ENCODE results near the gene PREX1.
"Not testable (repeated sequence)": the region's sequence is repeated elsewhere in the genome, so short reads cannot be mapped to it uniquely, and the experiment has no call there.

The PREX1 gene

GRCh38 chr20:48756774-48757173 lies 71.0 kb downstream of the PREX1 start:
- DNase-seq (ENCODE audit: low spot score); H2BK15ac ChIP-seq (ENCODE audit: low read length); H3K9ac ChIP-seq (ENCODE audit: low read depth, low read length, poor library complexity); H4K8ac ChIP-seq (ENCODE audit: low read depth, low read length); H3K79me1 ChIP-seq (ENCODE audit: low read depth, low read length); H2AFZ ChIP-seq (ENCODE audit: low read length); H3K23ac ChIP-seq (ENCODE audit: low read depth, low read length, poor library complexity); H2BK120ac ChIP-seq (ENCODE audit: low read depth, low read length); H3K27ac ChIP-seq (replicated peaks; ENCODE audit: low read length); H2AK5ac ChIP-seq (ENCODE audit: low read depth, low read length); H3K4ac ChIP-seq (ENCODE audit: low read length); H3K18ac ChIP-seq (ENCODE audit: low read length); H3K14ac ChIP-seq (ENCODE audit: low read length); H4K91ac ChIP-seq (ENCODE audit: low read depth, low read length, poor library complexity); H3K4me3 ChIP-seq (ENCODE audit: low read length in 2 of 2); H3K4me2 ChIP-seq (ENCODE audit: insufficient read depth, low read length, poor library complexity, severe bottlenecking); H2BK12ac ChIP-seq (ENCODE audit: low read length); H2BK5ac ChIP-seq (ENCODE audit: low read length): not testable (repeated sequence)
- no CpG with 5 or more reads among the region's 6 CpGs for WGBS, 2 donors (ENCODE audit: extremely low coverage in 2 of 2, insufficient read length in 2 of 2, insufficient replicate concordance in 1 of 2)
- H3K27me3 ChIP-seq (ENCODE audit: control insufficient read depth in 3 of 3, insufficient read depth in 3 of 3, low read depth in 1 of 3, low read length in 3 of 3): peaks cover 0 to 25% (median 0%) of the 10 kb centered on the region in 3 experiments
- peaks cover 9 to 23% of the 10 kb centered on the region in 2 donors for H3K4me1 ChIP-seq (ENCODE audit: control insufficient read depth in 2 of 2, insufficient read depth in 1 of 2, low read depth in 1 of 2, low read length in 2 of 2)
- peaks cover 8 to 29% of the 10 kb centered on the region in 2 donors for H3K9me3 ChIP-seq (replicated peaks in 1 of 2; ENCODE audit: control insufficient read depth in 2 of 2, insufficient read depth in 1 of 2, low read depth in 1 of 2, low read length in 2 of 2)
- peaks cover 0 to 45% of the 10 kb centered on the region in 2 donors for H3K36me3 ChIP-seq (replicated peaks in 1 of 2; ENCODE audit: control insufficient read depth in 2 of 2, insufficient read depth in 2 of 2, low read length in 2 of 2)

- H2BK15ac ChIP-seq (ENCODE audit: low read length): no peak overlapping the region
- H3K4me2 ChIP-seq (ENCODE audit: insufficient read depth, low read length, poor library complexity, severe bottlenecking): no peak overlapping the region
- H3K27me3 ChIP-seq (ENCODE audit: control insufficient read depth in 3 of 3, insufficient read depth in 3 of 3, low read depth in 1 of 3, low read length in 3 of 3): peaks cover 0 to 35% (median 0%) of the 10 kb centered on the region in 3 experiments
- H3K27ac ChIP-seq (replicated peaks; ENCODE audit: low read length): no peak overlapping the region
- no peak overlapping the region for H2AK5ac ChIP-seq (ENCODE audit: low read depth, low read length)
- no peak overlapping the region for H3K18ac ChIP-seq (ENCODE audit: low read length)
- H2BK120ac ChIP-seq (ENCODE audit: low read depth, low read length): no peak overlapping the region
- H3K4me3 ChIP-seq (ENCODE audit: low read length in 2 of 2): no peak overlapping the region
- DNase-seq (ENCODE audit: low spot score): no peak
- H4K91ac ChIP-seq (ENCODE audit: low read depth, low read length, poor library complexity): no peak overlapping the region
- H3K4me1 ChIP-seq (ENCODE audit: control insufficient read depth in 2 of 2, insufficient read depth in 1 of 2, low read depth in 1 of 2, low read length in 2 of 2): peaks cover 15 to 24% of the 10 kb centered on the region in 2 donors
- peaks cover 8 to 37% of the 10 kb centered on the region in 2 donors for H3K9me3 ChIP-seq (replicated peaks in 1 of 2; ENCODE audit: control insufficient read depth in 2 of 2, insufficient read depth in 1 of 2, low read depth in 1 of 2, low read length in 2 of 2)
- no peak overlapping the region for H3K9ac ChIP-seq (ENCODE audit: low read depth, low read length, poor library complexity)
- no peak overlapping the region for H3K14ac ChIP-seq (ENCODE audit: low read length)
- no CpG with 5 or more reads among the region's 8 CpGs for WGBS, 2 donors (ENCODE audit: extremely low coverage in 2 of 2, insufficient read length in 2 of 2, insufficient replicate concordance in 1 of 2)
- no peak overlapping the region for H2BK12ac ChIP-seq (ENCODE audit: low read length)
- H3K4ac ChIP-seq (ENCODE audit: low read length): no peak overlapping the region
- H3K79me1 ChIP-seq (ENCODE audit: low read depth, low read length): peaks cover 2% of the 10 kb centered on the region
- H3K23ac ChIP-seq (ENCODE audit: low read depth, low read length, poor library complexity): no peak overlapping the region
- no peak overlapping the region for H2BK5ac ChIP-seq (ENCODE audit: low read length)
- H2AFZ ChIP-seq (ENCODE audit: low read length): no peak overlapping the region
- H3K36me3 ChIP-seq (replicated peaks in 1 of 2; ENCODE audit: control insufficient read depth in 2 of 2, insufficient read depth in 2 of 2, low read length in 2 of 2): peaks cover 0 to 45% of the 10 kb centered on the region in 2 donors
- H4K8ac ChIP-seq (ENCODE audit: low read depth, low read length): no peak overlapping the region
Observed at GRCh38 chr20:48754292-48754691, 73.5 kb downstream of the PREX1 start.

DNA sequence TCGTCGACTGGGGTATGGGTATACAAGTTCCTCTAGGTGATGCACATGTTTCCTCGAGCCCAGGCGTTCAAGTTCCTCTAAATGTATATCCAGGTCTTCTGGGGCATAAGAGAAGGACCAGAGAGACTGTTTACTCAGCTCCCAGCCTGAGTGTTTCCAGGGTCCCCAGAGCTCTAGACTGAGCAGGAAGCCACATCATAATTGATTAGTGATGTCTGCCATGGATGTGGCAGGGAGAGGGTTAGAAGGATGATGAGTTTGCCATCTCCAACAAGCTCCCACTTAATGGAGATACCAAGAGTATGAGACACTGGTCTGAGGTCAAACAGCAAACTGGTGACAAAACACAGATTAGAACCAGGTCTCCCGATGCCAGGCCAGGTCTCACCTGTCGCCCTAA lies 74.8 kb downstream of the PREX1 start:
- no CpG with 5 or more reads among the region's 6 CpGs for WGBS, 2 donors (ENCODE audit: extremely low coverage in 2 of 2, insufficient read length in 2 of 2, insufficient replicate concordance in 1 of 2)
- H3K9me3 ChIP-seq (replicated peaks in 1 of 2; ENCODE audit: control insufficient read depth in 2 of 2, insufficient read depth in 1 of 2, low read depth in 1 of 2, low read length in 2 of 2): peaks cover 8 to 37% of the 10 kb centered on the region in 2 donors
- peaks cover 12 to 26% of the 10 kb centered on the region in 2 donors for H3K4me1 ChIP-seq (ENCODE audit: control insufficient read depth in 2 of 2, insufficient read depth in 1 of 2, low read depth in 1 of 2, low read length in 2 of 2)
- H2AK5ac ChIP-seq (ENCODE audit: low read depth, low read length): no peak overlapping the region
- H3K9ac ChIP-seq (ENCODE audit: low read depth, low read length, poor library complexity): no peak overlapping the region
- no peak overlapping the region for H2AFZ ChIP-seq (ENCODE audit: low read length)
- H3K27me3 ChIP-seq (ENCODE audit: control insufficient read depth in 3 of 3, insufficient read depth in 3 of 3, low read depth in 1 of 3, low read length in 3 of 3): peaks cover 0 to 42% (median 0%) of the 10 kb centered on the region in 3 experiments
- H4K91ac ChIP-seq (ENCODE audit: low read depth, low read length, poor library complexity): no peak overlapping the region
- no peak overlapping the region for H2BK120ac ChIP-seq (ENCODE audit: low read depth, low read length)
- H3K4me2 ChIP-seq (ENCODE audit: insufficient read depth, low read length, poor library complexity, severe bottlenecking): no peak overlapping the region
- no peak overlapping the region for H2BK12ac ChIP-seq (ENCODE audit: low read length)
- H2BK15ac ChIP-seq (ENCODE audit: low read length): no peak overlapping the region
- no peak overlapping the region for H4K8ac ChIP-seq (ENCODE audit: low read depth, low read length)
- no peak overlapping the region for H3K18ac ChIP-seq (ENCODE audit: low read length)
- no peak overlapping the region for H3K23ac ChIP-seq (ENCODE audit: low read depth, low read length, poor library complexity)
- peaks cover 2% of the 10 kb centered on the region for H3K79me1 ChIP-seq (ENCODE audit: low read depth, low read length)
- DNase-seq (ENCODE audit: low spot score): no peak
- no peak overlapping the region for H3K14ac ChIP-seq (ENCODE audit: low read length)
- H3K27ac ChIP-seq (replicated peaks; ENCODE audit: low read length): no peak overlapping the region
- peaks cover 0 to 35% of the 10 kb centered on the region in 2 donors for H3K36me3 ChIP-seq (replicated peaks in 1 of 2; ENCODE audit: control insufficient read depth in 2 of 2, insufficient read depth in 2 of 2, low read length in 2 of 2)
- no peak overlapping the region for H3K4me3 ChIP-seq (ENCODE audit: low read length in 2 of 2)
- no peak overlapping the region for H3K4ac ChIP-seq (ENCODE audit: low read length)
- H2BK5ac ChIP-seq (ENCODE audit: low read length): no peak overlapping the region

- WGBS, 2 donors (ENCODE audit: extremely low coverage in 2 of 2, insufficient read length in 2 of 2, insufficient replicate concordance in 1 of 2): no CpG with 5 or more reads among the region's 4 CpGs
- no peak overlapping the region for H3K18ac ChIP-seq (ENCODE audit: low read length)
- no peak overlapping the region for H2BK5ac ChIP-seq (ENCODE audit: low read length)
- peaks cover 4% of the 10 kb centered on the region for H3K79me1 ChIP-seq (ENCODE audit: low read depth, low read length)
- H3K9ac ChIP-seq (ENCODE audit: low read depth, low read length, poor library complexity): no peak overlapping the region
- H2BK15ac ChIP-seq (ENCODE audit: low read length): no peak overlapping the region
- H3K4me1 ChIP-seq (ENCODE audit: control insufficient read depth in 2 of 2, insufficient read depth in 1 of 2, low read depth in 1 of 2, low read length in 2 of 2): peaks cover 14 to 33% of the 10 kb centered on the region in 2 donors
- peaks cover 8 to 33% of the 10 kb centered on the region in 2 donors for H3K9me3 ChIP-seq (replicated peaks in 1 of 2; ENCODE audit: control insufficient read depth in 2 of 2, insufficient read depth in 1 of 2, low read depth in 1 of 2, low read length in 2 of 2)
- no peak overlapping the region for H2AFZ ChIP-seq (ENCODE audit: low read length)
- H3K23ac ChIP-seq (ENCODE audit: low read depth, low read length, poor library complexity): no peak overlapping the region
- H3K4me3 ChIP-seq (ENCODE audit: low read length in 2 of 2): no peak overlapping the region
- H4K8ac ChIP-seq (ENCODE audit: low read depth, low read length): no peak overlapping the region
- no peak overlapping the region for H2BK120ac ChIP-seq (ENCODE audit: low read depth, low read length)
- H2AK5ac ChIP-seq (ENCODE audit: low read depth, low read length): no peak overlapping the region
- H3K27me3 ChIP-seq (ENCODE audit: control insufficient read depth in 3 of 3, insufficient read depth in 3 of 3, low read depth in 1 of 3, low read length in 3 of 3): peaks cover 0 to 46% (median 0%) of the 10 kb centered on the region in 3 experiments
- no peak for DNase-seq (ENCODE audit: low spot score)
- no peak overlapping the region for H3K27ac ChIP-seq (replicated peaks; ENCODE audit: low read length)
- H2BK12ac ChIP-seq (ENCODE audit: low read length): no peak overlapping the region
- H4K91ac ChIP-seq (ENCODE audit: low read depth, low read length, poor library complexity): no peak overlapping the region
- no peak overlapping the region for H3K14ac ChIP-seq (ENCODE audit: low read length)
- H3K4ac ChIP-seq (ENCODE audit: low read length): no peak overlapping the region
- H3K4me2 ChIP-seq (ENCODE audit: insufficient read depth, low read length, poor library complexity, severe bottlenecking): peak overlapping the region; percentile 15
- peaks cover 0 to 32% of the 10 kb centered on the region in 2 donors for H3K36me3 ChIP-seq (replicated peaks in 1 of 2; ENCODE audit: control insufficient read depth in 2 of 2, insufficient read depth in 2 of 2, low read length in 2 of 2)
Observed at GRCh38 chr20:48751871-48752270, 75.9 kb downstream of the PREX1 start.
